ENCODE measurements around the gene ATMIN.

ATMIN gene

GRCh38 chr16:81040131-81040530 lies 4.5 kb downstream of the ATMIN start:
- no peak overlapping the region for H3K4me3 ChIP-seq (ENCODE audit: control insufficient read depth, low read depth, low read length)
- TF ChIP-seq CTCF (IDR thresholded peaks at IDR 0.05; ENCODE audit: control insufficient read depth, insufficient read depth, low read depth, low read length, missing control alignments): no peak
- no peak for DNase-seq (ENCODE audit: low read depth)

- no peak for TF ChIP-seq CTCF (IDR thresholded peaks at IDR 0.05; ENCODE audit: control insufficient read depth, insufficient read depth, low read depth, low read length, missing control alignments)
- H3K4me3 ChIP-seq (ENCODE audit: control insufficient read depth, low read depth, low read length): no peak overlapping the region
- DNase-seq (ENCODE audit: low read depth): no peak
These were observed 5.2 kb downstream of the ATMIN start for GRCh38 chr16:81040842-81041241.

- no peak overlapping the region for H3K4me3 ChIP-seq (ENCODE audit: control insufficient read depth, low read depth, low read length)
- no peak for TF ChIP-seq CTCF (IDR thresholded peaks at IDR 0.05; ENCODE audit: control insufficient read depth, insufficient read depth, low read depth, low read length, missing control alignments)
- no peak for DNase-seq (ENCODE audit: low read depth)
These were observed 6.1 kb downstream of the ATMIN start for GRCh38 chr16:81041696-81042095.

GRCh38 chr16:81042821-81043220 lies 7.2 kb downstream of the ATMIN start:
- no peak overlapping the region for H3K4me3 ChIP-seq (ENCODE audit: control insufficient read depth, low read depth, low read length)
- DNase-seq (ENCODE audit: low read depth): no peak
- TF ChIP-seq CTCF (IDR thresholded peaks at IDR 0.05; ENCODE audit: control insufficient read depth, insufficient read depth, low read depth, low read length, missing control alignments): no peak

GRCh38 chr16:81053761-81054160 lies 18.1 kb downstream of the ATMIN start:
- DNase-seq (ENCODE audit: low read depth): no peak
- TF ChIP-seq CTCF (IDR thresholded peaks at IDR 0.05; ENCODE audit: control insufficient read depth, insufficient read depth, low read depth, low read length, missing control alignments): no peak
- H3K4me3 ChIP-seq (ENCODE audit: control insufficient read depth, low read depth, low read length): no peak overlapping the region

GRCh38 chr16:81060576-81061306 lies 25.1 kb downstream of the ATMIN start:
- TF ChIP-seq CTCF (IDR thresholded peaks at IDR 0.05; ENCODE audit: control insufficient read depth, insufficient read depth, low read depth, low read length, missing control alignments): no peak
- no peak for DNase-seq (ENCODE audit: low read depth)
- no peak overlapping the region for H3K4me3 ChIP-seq (ENCODE audit: control insufficient read depth, low read depth, low read length)
